Left ventricle myocardium superior (tissue), 1 donor: ENCODE results near the gene EMC10. TPM values are rescaled to one million over a fixed set of nuclear protein-coding genes. Genes with fewer than 3 reads are reported as not detected.
A peak's percentile ranks its signal among the peaks of the same experiment; 100 is the strongest.
"Not testable (repeated sequence)": the region's sequence is repeated elsewhere in the genome, so short reads cannot be mapped to it uniquely, and the experiment has no call there.

Experiments used
- ATAC-seq: fragments of 200-7000 bp; cut with Tn5 transposase; one replicate; pipeline ENCODE4 v1.9.1; 2020; ENCODE audit warnings: mild to moderate bottlenecking, moderate library complexity
- DNase-seq: peaks from one replicate; pipeline ENCODE4 v3.0.0-alpha.2; 2020
- intact Hi-C: fragments of 100-400 bp; cut with micrococcal nuclease; formaldehyde crosslinking; loops from one replicate; pipeline ENCODE4 v1.11.0; 2022
- total RNA-seq: library from RNA; stranded (reverse); fragmentation: NEBNext Ultra II Directional; extraction: Animal tissue kit (Norgen Biotek cat#: 25700); gene quantifications from one replicate; pipeline ENCODE4 v1.2.1, GENCODE V29; 2021
- donor health status: DM: no; HTN: yes; CAD: no; lungs with severe emphysema.

Gene EMC10
- total RNA-seq, 1 donor from 2014 or later, result 79.5 TPM

GRCh38 chr19:50510121-50510670 is 33.9 kb downstream of the EMC10 start:
- peak; percentile 56 for DNase-seq
- intact Hi-C loops, result no loop called here
- ATAC-seq, result peak; percentile 2

GRCh38 chr19:50510700-50511068 is 34.4 kb downstream of the EMC10 start:
- DNase-seq (no peak), ATAC-seq (no peak)
- intact Hi-C loops, result no loop called here

GRCh38 chr19:50511069-50511822 is 34.9 kb downstream of the EMC10 start, which contains the start of gene JOSD2:
JOSD2 (minus strand) TSS chr19:50511191; CDS start chr19:50510431, 760 bp downstream.
- ATAC-seq (peak; percentile 94), DNase-seq (peak; percentile 99)
- intact Hi-C loops, result no loop called here

DNA sequence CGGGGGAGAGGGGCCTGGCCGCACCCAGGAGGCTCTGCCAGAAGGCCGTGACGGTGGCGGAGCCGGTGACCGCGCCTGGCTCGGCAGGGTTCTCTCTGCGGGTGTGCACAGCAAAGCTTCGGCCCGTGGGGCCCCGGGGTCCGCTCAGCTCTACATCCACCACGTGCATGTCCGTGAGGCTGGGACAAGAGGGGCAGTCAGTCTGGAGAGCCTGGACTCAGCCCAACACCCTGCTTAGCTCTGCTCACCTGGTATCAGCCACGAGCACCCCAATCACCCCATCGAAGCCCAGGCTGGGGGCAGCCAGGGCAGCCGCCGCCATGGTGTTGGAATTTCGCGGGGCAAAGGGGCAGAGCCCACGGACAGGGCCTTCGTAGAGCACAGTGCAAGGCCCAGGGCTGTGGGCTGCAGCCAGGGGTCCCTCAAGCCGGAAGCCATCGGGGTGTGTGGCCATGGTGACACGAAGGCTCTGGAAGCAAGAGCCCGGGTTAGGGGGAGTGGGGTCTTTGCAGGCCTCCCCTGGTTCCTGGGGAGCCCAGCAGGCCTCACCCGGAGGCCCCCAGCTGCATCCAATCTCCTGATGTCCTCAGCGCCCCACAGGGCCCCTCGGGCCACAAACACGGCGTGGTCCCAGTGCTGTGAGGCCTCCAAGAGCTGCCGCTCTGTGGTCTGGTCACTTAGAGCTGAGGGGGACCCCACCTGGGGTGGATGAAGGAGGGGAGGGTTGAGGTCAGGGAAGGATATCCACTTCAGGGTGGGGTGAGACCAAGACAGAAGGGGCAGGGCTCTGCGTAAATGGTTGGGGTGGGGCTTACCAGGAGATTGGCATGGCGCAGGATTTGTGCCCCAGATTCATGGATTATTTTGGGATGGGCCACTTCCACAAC is 36.0 kb downstream of the EMC10 start:
- no peak for ATAC-seq
- DNase-seq, result peak; percentile 46
- intact Hi-C loops, result no loop called here

GRCh38 chr19:50512999-50513745 is 36.9 kb downstream of the EMC10 start:
- peak; percentile 8 for DNase-seq
- ATAC-seq, result no peak
- intact Hi-C loops, result no loop called here

DNA sequence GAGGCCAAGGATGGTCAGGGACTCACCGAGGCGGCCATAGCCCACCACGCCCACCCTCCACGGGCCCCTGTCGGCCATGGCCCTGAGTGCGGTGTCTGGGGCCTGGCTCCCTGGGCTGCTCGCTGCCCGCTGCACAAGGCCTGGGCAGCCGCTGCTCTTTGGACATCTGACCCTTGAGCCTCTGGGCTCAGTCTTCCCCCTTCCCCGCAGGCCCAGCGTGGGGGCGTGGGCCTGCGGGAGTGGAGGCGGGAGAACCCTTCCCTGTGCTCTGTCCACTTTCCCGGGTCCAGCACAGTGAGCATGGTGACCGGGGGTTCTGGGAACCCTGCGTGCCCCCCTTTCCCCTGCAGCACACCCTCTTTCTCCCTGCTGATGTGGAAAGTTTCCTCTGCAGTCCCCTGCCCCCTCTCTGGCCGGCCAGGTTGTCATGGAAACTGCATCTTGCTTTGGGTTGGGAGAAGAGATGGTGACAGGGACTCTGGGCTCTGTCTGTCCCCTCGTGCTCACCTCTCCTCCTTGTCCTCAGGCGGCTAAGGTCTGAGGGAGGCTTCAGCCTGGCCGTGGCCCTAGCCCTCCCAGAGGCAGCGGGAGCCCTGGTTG is 37.5 kb downstream of the EMC10 start, which contains the start of gene ASPDH:
TSS of gene ASPDH (minus strand) at position 168 of the 600 bp plus-strand sequence. CDS start at position 78, 90 bp downstream.
- ATAC-seq (no peak), DNase-seq (peak; percentile 20)
- intact Hi-C loops, result no loop called here

DNA sequence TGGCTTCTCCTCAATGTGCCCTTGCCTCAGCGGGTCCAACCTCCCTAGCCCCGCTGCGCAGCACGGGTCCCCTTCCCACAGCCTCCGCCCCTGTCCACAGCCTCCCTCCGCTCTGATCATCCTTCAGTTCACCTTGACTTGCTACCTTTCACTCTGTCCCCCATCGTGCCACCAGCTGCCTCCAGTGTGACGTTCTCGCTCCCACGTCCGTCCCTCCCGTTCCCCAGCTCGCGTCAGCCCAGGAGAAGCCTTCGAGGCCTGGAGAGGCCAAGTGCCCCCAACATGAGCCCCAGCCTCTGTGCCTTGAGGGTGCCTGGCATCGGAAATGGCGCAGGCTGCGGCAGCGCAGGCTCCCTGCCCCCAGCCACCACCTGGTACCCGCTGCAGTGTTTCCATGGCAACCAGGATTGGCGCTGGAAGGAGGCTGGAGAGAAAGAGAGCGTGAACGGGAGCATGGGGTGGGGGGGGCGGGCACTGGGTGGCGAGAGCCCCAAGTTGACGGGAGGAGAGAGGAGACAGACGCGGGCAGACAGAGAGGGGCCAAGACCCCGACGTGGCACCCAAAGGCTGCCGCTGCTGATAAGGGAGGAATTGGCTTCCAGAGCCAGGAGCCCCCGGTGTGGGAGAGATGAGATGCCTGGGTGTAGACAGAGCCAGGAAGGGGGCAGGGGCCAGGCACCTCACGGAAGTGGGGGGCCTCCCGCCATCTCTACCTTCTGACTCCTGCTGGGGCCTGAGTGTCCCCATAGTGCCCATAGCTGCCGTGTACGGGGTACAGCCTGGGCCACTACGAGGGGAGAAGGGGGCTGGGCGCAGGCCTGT is 38.2 kb downstream of the EMC10 start:
- intact Hi-C loops, result no loop called here
- DNase-seq, result peak; percentile 27
- no peak for ATAC-seq

- ATAC-seq (no peak), DNase-seq (peak; percentile 18)
- intact Hi-C loops, result no loop called here
Observed at GRCh38 chr19:50515168-50515561, 38.9 kb downstream of the EMC10 start.

DNA sequence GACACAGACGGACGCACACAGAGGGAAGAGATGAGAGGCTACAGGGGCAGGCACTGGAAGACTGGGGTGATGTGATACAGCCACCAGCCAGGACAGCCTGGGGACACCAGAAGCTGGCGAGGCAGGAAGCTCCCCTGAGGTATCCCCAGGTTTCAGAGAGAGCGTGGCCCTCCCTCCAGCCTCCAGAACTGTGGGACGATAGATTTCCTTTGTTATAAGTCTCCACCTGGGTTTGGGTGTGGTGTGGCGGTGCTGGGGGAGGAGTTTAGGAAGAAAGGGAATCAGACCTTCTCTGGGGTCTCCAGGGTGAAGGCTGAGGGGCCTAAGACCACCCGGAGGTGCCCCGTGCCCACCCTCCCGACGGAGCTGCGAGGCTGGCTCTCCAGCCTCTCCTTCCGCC is 40.1 kb downstream of the EMC10 start:
- intact Hi-C loops, result no loop called here
- DNase-seq, result peak; percentile 15
- ATAC-seq, result no peak

DNA sequence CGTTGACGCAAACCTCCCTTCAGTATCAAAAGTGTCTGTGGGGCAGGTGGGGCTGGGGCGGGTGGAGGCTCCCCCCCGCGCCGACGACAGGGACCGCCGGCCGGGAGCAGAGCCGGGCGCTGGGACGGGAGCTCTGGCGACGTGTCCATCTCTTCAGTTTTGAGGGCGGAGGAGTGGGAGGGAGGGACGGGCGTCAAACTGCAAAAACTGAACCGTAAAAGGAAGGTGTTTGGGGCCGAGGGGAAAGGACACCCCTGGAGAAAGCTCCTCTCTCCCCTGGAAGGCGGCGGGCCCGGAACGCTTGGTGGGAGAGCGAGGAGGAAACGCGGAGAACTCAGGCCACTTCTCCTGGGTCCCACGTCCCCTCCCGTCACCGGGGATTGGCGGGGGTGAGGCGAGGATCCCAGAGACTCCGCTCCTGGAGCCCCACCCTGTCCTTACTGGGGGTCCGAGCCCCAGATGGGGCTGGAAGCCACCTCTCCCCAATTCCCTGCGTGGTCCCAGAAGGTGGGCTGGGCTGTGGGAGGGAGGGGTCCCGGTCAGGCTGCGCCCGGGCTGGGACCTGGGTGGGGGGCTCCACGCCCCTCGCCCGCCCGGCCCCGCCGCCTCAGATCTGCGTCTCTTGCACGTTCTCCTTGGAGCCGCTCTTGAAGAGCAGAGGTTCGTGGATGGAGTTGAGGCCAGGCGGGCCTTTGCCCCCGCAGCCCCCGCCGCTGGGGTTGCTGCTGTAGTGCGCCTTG is 40.8 kb downstream of the EMC10 start:
- no peak for ATAC-seq
- intact Hi-C loops, result no loop called here
- DNase-seq, result peak; percentile 30

DNA sequence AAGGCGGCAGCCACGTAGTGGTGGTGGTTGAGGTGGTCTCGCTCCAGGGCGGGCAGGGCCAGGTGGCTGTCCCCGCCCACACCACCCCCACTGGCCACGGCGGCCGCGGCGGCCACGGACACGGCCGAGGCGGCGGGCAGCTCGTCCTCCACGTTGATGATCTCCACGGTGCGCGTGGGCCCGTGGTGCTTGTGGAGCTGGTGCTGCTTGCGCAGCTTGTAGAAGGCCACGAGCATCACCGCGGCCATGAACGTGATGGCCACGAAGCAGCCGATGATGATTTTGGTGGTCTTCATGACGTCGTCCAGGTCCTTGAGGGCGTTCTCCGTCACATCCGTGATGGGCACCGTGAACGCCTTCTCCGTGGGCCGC is 41.4 kb downstream of the EMC10 start:
- intact Hi-C loops, result no loop called here
- ATAC-seq, result no peak
- peak; percentile 21 for DNase-seq

GRCh38 chr19:50518091-50519005 is 42.0 kb downstream of the EMC10 start:
- ATAC-seq (no peak), DNase-seq (peak; percentile 28)
- intact Hi-C loops, result no loop called here

GRCh38 chr19:50519006-50519575 is 42.8 kb downstream of the EMC10 start:
- DNase-seq, result peak; percentile 21
- ATAC-seq, result no peak
- intact Hi-C loops, result no loop called here

DNA sequence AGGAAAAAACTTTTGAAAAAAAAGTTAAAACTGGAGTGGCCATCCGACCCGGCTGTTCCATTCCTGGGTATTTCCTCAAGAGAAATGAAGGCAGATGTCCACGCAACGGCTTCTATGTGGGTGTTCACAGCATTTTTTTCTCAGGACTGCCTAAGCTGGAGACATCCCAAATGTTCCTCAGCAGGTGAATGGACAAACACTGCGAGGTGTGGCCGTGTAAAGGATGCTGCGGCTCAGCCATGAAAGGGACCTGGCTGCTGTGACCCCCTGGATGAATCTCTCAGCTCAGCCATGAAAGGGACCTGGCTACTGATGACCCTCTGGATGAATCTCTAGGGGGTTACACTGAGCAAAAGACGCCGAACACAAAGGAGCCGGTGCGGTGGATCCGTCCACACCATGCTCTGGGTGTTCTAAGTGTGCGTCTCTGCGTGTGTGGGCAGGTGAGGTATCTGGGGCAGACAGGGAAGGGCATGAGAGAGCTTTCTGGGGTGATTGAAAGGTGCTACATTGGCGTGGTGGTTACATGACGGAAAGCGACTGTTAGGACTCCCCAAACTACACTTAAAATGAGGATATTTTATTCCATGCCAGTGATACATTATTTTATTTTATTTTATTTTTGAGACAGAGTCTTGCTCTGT is 44.6 kb downstream of the EMC10 start:
- intact Hi-C loops, result no loop called here
- no peak for ATAC-seq
- DNase-seq, result no peak

DNA sequence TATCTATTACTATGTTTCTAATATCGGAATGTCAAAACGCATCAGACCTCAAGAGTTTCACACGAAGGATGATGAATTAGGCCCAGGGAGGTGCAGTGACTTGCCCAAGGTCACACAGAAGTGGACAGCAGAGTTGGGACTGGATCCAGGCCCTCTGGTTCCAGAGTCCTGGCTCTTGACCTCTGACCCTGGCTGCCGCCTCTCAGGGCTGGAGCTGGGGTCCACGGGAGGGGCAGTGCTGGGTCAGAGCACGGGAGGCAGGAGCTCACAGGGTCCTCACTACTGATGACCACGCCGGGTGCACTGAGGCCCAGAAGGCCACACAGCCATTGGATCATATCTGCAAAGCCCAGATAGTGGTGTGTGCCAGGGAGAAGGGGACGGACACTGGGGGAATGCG is 46.6 kb downstream of the EMC10 start:
- ATAC-seq, result no peak
- peak; percentile 9 for DNase-seq
- intact Hi-C loops, result no loop called here

- intact Hi-C loops, DNase-seq: not testable (repeated sequence)
Observed at GRCh38 chr19:50528052-50528451, 51.7 kb downstream of the EMC10 start.

More at GRCh38 chr19:50528052-50528451, 51.7 kb downstream of the EMC10 start:
- not testable (repeated sequence) for ATAC-seq
